ENCODE data around the gene TRPM5. TPM values are rescaled to one million over a fixed set of nuclear protein-coding genes. Genes with fewer than 3 reads are reported as not detected.

The TRPM5 gene
- total and polyA plus RNA-seq, 2 of the 8 experiments (the other 6 are each of a cell fraction or from before 2014, with no cell fraction given): 0.02 TPM; not detected in 1

GRCh38 chr11:2480874-2481220 is 36.5 kb upstream of the TRPM5 start:
- H4K91ac ChIP-seq (replicated peaks; ENCODE audit: insufficient read length, low read length): no peak overlapping the region
- no peak overlapping the region for H2BK5ac ChIP-seq (ENCODE audit: low read depth, low read length)
- FAIRE-seq (no peak), DNase-seq (ENCODE audit: low read depth in 1 of 2, low spot score in 2 of 2) (no peak)
- H3K79me1 ChIP-seq (ENCODE audit: low read depth, low read length): no peaks in the 10 kb centered on the region
- H3K36me3 ChIP-seq (ENCODE audit: control insufficient read depth in 2 of 4, insufficient read depth in 4 of 4, low read length in 3 of 4): no peaks in the 10 kb centered on the region
- H2BK12ac ChIP-seq (ENCODE audit: low read depth, low read length): no peak overlapping the region
- no peak overlapping the region for H2AFZ ChIP-seq (ENCODE audit: low read length)
- H2AK5ac ChIP-seq (ENCODE audit: low read depth, low read length): no peak overlapping the region
- no peak overlapping the region for H3K18ac ChIP-seq (ENCODE audit: extremely low read depth, low read length)
- no peak overlapping the region for H3K23ac ChIP-seq (ENCODE audit: insufficient read length)
- CTCF ChIA-PET (ENCODE audit: partially characterized antibody): no interaction called here
- no peak overlapping the region for H3K4me2 ChIP-seq (ENCODE audit: insufficient read depth in 1 of 2, low read depth in 2 of 2, low read length in 2 of 2)
- no peak overlapping the region for H3K14ac ChIP-seq (ENCODE audit: insufficient read length)
- H3K4me3 ChIP-seq (ENCODE audit: extremely low read depth in 1 of 4, insufficient read depth in 2 of 4, low read depth in 3 of 4, low read length in 4 of 4): no peak overlapping the region
- TF ChIP-seq NRF1 (IDR thresholded peaks at IDR 0.05; ENCODE audit: low read depth, low read length): no peak
- TF ChIP-seq EGR1 (IDR thresholded peaks at IDR 0.05; ENCODE audit: borderline replicate concordance, low read depth, low read length): no peak
- no peak for TF ChIP-seq POU5F1 (IDR thresholded peaks at IDR 0.05; ENCODE audit: low read depth, low read length)
- TF ChIP-seq JUN (IDR thresholded peaks at IDR 0.05; ENCODE audit: low read depth, low read length): no peak
- TF ChIP-seq RNF2 (IDR thresholded peaks at IDR 0.05; ENCODE audit: borderline replicate concordance, low read depth, low read length, missing control alignments, poor library complexity, severe bottlenecking): no peak
- TF ChIP-seq CHD2 (IDR thresholded peaks at IDR 0.05; ENCODE audit: low read length): no peak
- TF ChIP-seq RAD21 (IDR thresholded peaks at IDR 0.05 in 1 of 2, conservative IDR thresholded peaks at IDR 0.05 in 1 of 2; ENCODE audit: low read depth in 2 of 2, low read length in 2 of 2): no peak
- TF ChIP-seq SIRT6 (IDR thresholded peaks at IDR 0.05; ENCODE audit: low read length): no peak
- no peak for TF ChIP-seq SP1 (IDR thresholded peaks at IDR 0.05; ENCODE audit: low read depth, low read length)
- no peak for TF ChIP-seq SP4 (IDR thresholded peaks at IDR 0.05; ENCODE audit: low read length)
- H3K27me3 ChIP-seq (replicated peaks in 1 of 4; ENCODE audit: control insufficient read depth in 3 of 4, extremely low read depth in 1 of 4, insufficient read depth in 3 of 4, low read length in 3 of 4): peaks cover 4 to 34% (median 20%) of the 10 kb centered on the region in 4 experiments
- no peak overlapping the region for H2BK15ac ChIP-seq (ENCODE audit: low read length)
- no peak overlapping the region for H3K9ac ChIP-seq (replicated peaks in 1 of 4; ENCODE audit: extremely low read depth in 1 of 4, low read depth in 3 of 4, low read length in 3 of 4)
- H2BK120ac ChIP-seq (replicated peaks; ENCODE audit: low read depth, low read length): no peak overlapping the region
- no peak overlapping the region for H3K4ac ChIP-seq (replicated peaks; ENCODE audit: insufficient read length, low read depth, low read length)
- 73% methylated on average over 7 of the region's 7 CpGs; no CpG with 5 or more reads in 1 of the 2 experiments for WGBS, 2 experiments (ENCODE audit: extremely low coverage in 1 of 2, insufficient coverage in 1 of 2, insufficient read length in 1 of 2, insufficient replicate concordance in 2 of 2, low coverage in 1 of 2, low lambda C conversion rate in 2 of 2, missing lambda C conversion rate in 1 of 2)
- H4K5ac ChIP-seq (ENCODE audit: insufficient read length, low read depth, low read length): no peak overlapping the region
- H3K27ac ChIP-seq (ENCODE audit: low read depth, low read length): no peak overlapping the region
- no peaks in the 10 kb centered on the region for H3K79me2 ChIP-seq (ENCODE audit: control insufficient read depth in 1 of 2, insufficient read depth in 2 of 2, low read length in 2 of 2)
- no peaks in the 10 kb centered on the region for H3K4me1 ChIP-seq (replicated peaks in 1 of 4; ENCODE audit: control insufficient read depth in 3 of 4, insufficient read depth in 4 of 4, low read length in 3 of 4)
- H3K56ac ChIP-seq (replicated peaks; ENCODE audit: insufficient read length, low read depth, low read length): no peak overlapping the region
- no peak overlapping the region for H4K8ac ChIP-seq (ENCODE audit: extremely low read depth, insufficient read depth, low read length)
- no peaks in the 10 kb centered on the region for H3K23me2 ChIP-seq (ENCODE audit: low read depth, low read length)
- POLR2A ChIA-PET (ENCODE audit: partially characterized antibody): no interaction called here
- H2BK20ac ChIP-seq (ENCODE audit: low read length): no peak overlapping the region
- H3K9me3 ChIP-seq (ENCODE audit: insufficient read depth in 2 of 2, low read depth in 1 of 2, low read length in 1 of 2): peaks cover 9 to 16% of the 10 kb centered on the region in 2 experiments; a peak in 3 of 4 replicates
- no peaks in the 10 kb centered on the region for H4K20me1 ChIP-seq (replicated peaks in 1 of 2; ENCODE audit: control insufficient read depth in 1 of 2, insufficient read depth in 2 of 2, low read length in 2 of 2)

Measured in H1 (cell line).